Measurements from ENCODE around the gene TAF4.

Gene TAF4, protein sequence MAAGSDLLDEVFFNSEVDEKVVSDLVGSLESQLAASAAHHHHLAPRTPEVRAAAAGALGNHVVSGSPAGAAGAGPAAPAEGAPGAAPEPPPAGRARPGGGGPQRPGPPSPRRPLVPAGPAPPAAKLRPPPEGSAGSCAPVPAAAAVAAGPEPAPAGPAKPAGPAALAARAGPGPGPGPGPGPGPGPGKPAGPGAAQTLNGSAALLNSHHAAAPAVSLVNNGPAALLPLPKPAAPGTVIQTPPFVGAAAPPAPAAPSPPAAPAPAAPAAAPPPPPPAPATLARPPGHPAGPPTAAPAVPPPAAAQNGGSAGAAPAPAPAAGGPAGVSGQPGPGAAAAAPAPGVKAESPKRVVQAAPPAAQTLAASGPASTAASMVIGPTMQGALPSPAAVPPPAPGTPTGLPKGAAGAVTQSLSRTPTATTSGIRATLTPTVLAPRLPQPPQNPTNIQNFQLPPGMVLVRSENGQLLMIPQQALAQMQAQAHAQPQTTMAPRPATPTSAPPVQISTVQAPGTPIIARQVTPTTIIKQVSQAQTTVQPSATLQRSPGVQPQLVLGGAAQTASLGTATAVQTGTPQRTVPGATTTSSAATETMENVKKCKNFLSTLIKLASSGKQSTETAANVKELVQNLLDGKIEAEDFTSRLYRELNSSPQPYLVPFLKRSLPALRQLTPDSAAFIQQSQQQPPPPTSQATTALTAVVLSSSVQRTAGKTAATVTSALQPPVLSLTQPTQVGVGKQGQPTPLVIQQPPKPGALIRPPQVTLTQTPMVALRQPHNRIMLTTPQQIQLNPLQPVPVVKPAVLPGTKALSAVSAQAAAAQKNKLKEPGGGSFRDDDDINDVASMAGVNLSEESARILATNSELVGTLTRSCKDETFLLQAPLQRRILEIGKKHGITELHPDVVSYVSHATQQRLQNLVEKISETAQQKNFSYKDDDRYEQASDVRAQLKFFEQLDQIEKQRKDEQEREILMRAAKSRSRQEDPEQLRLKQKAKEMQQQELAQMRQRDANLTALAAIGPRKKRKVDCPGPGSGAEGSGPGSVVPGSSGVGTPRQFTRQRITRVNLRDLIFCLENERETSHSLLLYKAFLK

DNA sequence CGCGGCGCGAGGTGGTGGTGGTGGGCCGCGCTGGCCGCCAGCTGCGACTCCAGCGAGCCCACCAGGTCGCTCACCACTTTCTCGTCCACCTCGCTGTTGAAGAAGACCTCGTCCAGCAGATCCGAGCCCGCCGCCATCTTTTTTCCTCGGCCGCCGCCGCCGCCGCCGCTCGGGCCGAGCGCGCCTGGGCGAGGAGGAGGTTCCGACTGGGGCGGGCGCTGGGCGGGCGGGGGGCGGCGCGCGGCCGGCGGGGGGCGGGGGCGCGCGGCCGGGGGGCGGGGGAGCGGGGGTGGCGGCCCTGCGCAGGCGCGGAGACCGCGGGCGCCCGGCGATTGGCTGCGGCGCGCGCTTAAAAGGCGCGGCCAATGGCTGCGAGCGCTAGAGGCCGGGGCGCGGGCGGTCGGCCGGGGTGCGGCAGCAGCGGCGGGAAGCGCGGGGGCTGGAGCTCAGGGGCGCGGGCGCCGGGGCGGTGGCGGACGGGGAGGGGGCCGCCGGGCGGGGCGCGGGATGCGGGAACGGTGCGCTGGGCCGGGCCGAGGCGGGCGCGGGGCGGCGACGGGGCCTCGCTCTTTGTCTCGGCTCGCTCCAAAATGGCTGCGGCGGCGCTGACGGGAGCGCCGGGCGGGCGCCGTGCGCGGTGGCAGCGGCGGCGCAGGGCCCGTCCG, at the start of gene TAF4:
Gene TAF4, minus strand, starts transcription at position 208 of the 665 bp plus-strand sequence. Its CDS starts 71 bp downstream, at position 137.
- DNase-seq = peak in 41 of 42 donors; percentile 44 to 90 (median 79)
- intact Hi-C loops (cut with DNase I) = loop anchor here (2.0 to 10.0 kb wide), 3 partner anchors 57 to 319 kb away; partner anchors contain the start of genes LSM14B, PSMA7, RPS21 and SS18L1

DNA sequence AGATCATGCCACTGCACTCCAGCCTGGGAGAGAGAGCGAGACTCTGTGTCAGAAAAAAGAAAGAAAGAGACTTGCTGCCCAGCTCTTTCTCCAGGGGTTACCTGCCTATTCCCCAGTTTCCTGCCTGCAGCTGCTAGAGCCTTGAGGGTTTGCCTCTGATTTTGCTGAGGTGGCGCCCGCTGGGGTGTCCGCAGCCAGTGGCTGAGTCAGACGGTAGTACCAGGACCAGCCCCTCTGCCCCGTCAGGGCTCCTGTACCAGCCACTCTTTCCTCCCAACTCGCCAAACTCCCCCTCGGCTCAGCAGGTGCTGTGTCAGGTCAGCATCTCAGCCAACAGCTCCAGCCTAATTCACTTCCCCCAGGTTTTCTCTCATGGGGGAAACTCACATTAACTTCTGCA, 49.2 kb upstream of the TAF4 start:
- intact Hi-C loops (cut with DNase I) = no loop called here
- DNase-seq = no peak

DNA sequence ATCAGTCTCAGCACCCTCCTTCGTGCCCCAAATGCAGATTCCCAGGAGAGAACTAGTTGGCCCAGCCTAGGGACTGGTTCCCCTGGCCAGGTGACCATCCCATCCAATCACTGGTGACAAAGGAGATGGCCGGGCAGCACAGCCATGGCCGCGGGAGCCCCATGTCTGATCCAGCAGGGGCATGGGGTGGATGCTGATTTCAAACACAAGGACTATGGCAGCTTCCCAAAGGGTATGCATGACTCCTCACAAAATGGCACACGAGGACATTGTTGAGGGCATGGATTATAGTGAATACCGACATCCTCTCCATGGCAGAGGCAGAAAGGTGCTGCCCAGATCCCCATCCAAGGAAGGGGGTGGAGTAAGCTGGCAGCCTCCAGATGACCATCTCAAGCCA, 46.7 kb upstream of the TAF4 start:
- intact Hi-C loops (cut with DNase I) = no loop called here

DNA sequence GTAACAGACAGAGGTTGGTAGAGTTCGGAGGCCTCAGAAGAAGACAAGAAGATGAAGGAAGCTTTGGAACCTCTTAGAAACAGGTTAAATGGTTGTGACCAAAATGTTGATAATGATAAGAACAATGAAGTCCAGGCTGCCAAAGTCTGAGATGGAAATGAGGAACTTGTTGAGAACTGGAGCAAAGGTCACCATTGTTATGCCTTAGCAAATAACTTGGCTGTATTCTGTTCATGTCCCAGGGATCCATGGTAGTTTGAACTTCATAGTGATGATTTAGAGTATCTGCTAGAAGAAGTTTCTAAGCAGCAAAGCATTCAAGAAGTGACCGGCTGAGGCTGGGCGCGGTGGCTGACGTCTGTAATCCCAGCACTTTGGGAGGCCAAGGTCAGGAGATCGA, 45.5 kb upstream of the TAF4 start:
- DNase-seq = no peak
- intact Hi-C loops (cut with DNase I) = no loop called here

More for the DNA sequence above, 46.7 kb upstream of the TAF4 start:
- DNase-seq = no peak

DNA sequence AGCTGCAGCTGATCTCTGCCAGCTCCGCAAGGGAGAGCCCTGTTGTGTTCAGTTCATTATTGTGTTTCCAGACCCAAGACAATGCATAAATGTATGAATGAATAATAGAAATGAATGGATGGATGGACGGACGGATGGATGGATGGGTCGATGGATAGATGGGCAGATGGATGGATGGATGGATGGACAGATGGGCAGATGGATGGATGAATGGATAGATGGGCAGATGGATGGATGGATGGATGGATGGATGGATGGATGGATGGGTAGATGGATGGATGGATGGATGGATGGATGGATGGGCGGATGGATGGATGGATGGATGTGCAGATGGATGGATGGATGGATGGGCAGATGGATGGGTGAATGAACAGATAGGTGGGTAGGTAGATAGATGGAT, 39.9 kb upstream of the TAF4 start:
- DNase-seq = no peak
- intact Hi-C loops (cut with DNase I) = no loop called here

DNA sequence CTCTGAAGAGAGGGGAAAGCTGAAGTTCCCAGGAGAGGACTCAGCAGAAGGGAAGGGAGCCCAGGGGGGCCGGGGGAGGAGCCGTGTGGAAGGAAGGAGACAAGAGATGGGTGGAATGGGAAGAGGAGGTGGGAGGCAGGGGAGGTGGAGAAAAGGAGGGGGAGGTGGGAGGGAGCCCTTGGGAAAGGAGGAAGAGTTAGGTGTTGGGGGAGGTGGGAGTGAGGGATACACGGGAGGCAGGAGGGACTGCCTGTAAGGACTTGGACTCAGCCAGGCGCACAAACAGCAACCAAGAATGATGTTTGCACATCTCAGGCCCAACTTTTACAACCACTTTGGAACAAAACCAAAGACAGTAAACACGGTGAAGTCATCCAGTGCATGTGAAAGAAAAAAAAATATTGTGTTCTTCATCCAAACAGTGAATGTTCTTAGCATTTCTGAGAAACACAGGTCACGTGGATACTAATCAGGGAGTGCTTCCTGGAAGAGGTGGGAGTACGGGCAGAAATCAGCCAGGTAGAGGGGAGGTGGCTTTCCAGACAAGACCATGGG, 39.2 kb upstream of the TAF4 start:
- no peak for DNase-seq
- intact Hi-C loops (cut with DNase I) = no loop called here

DNA sequence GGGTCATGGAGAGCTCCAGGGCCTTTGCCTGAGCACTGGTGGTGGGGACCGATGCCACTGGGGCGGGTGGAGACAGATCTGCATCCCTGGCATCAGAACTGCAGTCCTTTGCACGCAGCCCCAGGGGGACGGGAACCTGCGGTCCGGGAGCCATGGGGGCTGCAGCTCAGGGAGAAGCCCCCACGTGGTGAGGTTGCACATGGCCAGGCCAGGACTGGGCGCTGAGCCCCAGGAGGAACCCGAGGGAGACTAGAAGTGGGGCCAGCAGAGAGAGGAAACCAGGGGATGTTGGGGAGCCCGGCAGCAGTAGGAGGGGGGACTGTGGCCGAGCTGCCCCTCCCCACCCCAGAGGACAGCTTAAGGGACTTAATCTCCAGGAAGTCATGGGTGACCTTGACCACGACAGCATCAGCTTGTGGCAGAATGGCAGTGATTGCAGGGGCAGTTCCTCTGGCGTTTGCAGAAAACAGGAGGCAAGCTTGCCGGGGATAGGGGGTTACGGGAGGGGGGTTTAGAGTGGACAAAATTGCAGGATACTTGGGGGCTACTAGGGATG, 38.6 kb upstream of the TAF4 start:
- intact Hi-C loops (cut with DNase I) = no loop called here
- DNase-seq = no peak

DNA sequence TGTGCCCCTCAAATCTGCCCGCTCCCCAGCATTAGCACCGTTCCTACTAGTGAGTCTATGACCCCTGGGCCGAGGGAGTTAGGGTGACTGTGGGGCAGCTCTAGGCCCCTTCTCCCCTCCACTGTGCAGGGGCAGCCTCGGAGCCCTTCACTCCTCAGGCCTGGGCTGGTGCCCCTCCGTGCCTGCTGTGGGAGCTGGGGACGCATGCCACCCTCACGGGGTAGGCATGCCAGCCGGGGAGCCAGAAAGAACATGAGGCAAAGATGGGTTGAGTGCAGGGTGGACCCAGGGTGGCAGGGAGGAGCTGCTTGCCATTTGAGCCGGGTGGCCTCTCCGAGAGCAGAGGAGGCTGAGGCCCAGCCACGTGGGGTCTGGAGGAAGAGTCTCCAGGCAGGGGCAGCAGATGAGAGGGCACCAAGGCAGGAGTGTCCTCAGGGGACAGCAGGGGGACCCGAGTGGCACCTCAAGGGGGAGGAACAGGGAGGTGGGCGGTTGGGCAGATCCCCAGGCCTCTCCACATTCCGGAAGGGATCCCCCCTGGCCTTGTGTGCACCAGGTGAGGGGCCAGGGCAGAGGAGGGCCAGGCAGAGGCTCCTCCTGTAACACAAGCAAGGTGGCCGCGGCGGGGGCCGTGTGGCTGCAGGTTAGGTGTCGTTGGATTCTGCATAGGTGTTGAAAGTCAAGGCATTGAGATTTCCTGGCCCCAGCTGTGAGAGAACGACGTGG, 38.0 kb upstream of the TAF4 start:
- DNase-seq = no peak
- intact Hi-C loops (cut with DNase I) = no loop called here

DNA sequence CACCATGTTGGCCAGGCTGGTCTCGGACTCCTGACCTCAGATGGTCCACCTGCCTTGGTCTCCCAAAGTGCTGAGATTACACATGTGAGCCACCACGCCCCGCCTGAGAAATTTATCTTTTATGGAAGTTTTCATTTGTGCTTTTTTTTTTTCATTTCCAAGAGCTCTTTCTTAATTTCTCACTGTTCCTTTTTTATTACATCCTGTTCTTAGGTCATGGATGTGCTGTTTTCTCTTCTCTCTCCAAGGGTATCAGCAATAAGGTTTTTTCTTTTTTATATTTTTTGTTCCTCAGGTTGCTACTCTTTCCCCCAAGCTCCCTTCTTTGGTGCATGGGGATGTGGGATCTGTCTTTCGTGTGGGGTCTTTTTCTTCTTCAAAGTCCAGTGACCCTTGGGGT, 35.4 kb upstream of the TAF4 start:
- no peak for DNase-seq
- intact Hi-C loops (cut with DNase I) = no loop called here

DNA sequence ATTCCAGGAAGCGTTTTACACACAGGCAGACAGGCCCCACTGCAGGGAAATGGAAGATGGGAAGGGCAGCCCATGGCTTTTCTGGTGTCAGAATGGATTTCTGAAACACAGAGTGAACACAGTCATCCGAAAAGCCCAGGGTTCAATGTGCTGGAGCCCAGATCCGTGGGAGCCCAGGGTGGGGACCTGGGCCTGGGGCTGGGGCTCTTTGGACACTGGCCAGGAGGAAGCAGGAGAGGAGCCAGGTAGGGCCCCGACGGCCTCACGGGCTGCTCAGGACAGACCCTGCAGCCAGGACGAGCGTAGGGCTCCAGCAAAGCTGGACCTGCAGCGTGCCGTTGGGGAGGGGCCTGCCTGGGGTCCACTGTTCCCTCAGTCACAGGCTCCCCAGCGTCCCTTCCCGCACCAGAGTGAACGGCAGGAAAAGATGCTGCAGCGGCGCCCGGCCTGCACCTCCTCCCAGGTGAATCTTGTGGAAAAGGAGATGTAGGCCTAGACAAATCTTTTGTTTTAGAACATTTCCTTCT, 32.3 kb upstream of the TAF4 start:
- intact Hi-C loops (cut with DNase I) = no loop called here
- no peak for DNase-seq

DNA sequence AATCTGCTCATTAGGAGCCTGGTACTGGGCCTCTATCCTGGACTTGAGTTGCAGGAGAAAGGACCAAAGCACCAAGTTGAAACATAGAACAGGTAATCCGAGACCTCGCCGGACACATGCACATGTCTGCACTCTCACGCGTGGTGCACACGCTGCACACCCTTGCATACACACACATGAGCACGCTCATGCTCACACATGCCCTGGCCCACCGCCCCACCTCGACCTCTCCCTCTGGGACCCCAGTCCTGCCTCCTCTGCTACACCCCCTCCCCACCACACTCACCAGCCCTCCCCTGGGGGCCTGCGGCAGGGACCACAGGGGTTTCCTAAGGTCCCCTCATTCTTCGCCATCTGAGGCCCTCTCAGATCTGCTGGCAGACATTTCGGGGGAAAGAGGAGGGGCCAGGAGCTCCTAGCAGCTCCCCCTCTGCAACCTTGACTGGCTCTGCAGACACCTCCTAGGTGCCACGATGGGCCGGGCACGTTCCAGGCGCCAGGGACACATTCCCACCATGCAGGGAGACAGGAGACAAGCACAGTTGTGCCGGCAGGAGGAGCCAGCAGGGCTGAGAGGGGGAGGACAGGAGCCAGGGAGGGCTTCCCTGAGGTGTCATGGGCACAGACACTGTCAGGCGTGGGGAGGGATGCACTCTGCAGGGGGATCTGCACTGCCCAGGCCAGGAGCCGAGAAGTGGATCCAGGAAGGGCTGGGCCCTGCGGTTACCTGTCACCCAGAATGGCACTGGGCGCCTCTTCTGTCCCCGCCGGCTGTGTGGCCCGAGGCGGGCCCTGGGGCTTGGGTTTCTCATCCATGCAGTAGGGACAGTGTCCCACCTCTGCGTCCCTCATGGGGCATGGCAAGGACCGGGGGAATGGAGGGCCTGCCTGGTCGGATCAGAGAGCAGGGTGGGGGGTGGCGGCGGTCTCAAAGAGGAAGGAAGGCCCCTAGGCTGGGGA, 31.0 kb upstream of the TAF4 start:
- intact Hi-C loops (cut with DNase I) = no loop called here

DNA sequence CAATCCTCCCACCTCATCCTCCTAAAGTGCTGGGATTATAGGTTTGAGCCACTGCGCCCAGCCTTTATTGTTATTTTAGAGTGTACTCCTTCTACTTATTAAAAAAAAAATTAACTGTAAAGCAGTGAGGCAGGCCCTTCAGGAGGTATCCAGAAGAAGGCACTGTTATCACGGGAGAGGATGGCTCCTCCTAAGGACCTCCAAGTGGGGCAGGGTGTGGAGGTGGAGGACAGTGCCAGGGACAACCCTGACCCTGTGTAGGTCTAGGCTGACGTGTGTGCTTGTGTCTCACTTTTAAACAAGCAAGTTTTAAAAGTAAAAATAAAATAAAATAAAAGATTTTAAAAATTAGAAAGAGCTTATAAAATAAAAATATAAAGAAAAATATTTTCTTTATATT, 23.7 kb upstream of the TAF4 start:
- peak in 1 of 42 donors; percentile 7 for DNase-seq
- intact Hi-C loops (cut with DNase I) = no loop called here

More for the DNA sequence above, 31.0 kb upstream of the TAF4 start:
- no peak for DNase-seq

DNA sequence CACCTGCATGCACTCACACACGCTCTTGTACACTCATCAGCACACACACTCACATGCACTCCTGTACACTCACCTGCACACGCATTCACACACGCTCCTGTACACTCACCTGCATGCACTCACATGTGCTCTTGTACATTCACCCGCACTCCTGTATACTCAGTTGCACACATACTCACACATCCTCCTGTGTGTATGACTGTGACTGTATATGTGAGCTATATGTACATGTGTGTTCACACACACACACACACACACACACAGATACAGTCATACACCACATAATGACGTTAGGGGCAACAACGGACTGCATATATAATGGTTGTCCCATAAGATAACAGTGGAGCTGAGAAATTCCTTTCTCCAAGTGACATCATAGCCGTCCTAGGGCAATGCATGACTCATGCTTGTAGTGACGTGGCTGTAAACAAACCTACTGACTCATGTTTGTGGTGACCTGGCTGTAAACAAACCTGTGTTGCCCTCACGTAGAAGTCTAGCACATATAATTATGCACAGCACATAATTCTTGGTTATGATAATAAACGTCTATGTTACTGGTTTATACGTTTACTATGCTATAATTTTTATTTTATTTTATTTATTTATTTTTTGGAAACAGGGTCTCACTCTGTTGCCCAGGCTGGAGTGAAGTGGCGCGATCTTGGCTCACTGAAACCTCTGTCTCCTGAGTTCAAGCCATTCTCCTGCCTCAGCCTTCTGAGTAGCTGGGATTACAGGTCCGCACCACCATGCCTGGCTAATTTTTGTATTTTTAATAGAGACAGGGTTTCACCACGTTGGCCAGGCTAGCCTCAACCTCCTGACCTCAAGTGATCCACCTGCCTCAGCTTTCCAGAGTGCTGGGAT, 22.8 kb upstream of the TAF4 start:
- intact Hi-C loops (cut with DNase I) = no loop called here
- DNase-seq = peak in 1 of 42 donors; percentile 8

DNA sequence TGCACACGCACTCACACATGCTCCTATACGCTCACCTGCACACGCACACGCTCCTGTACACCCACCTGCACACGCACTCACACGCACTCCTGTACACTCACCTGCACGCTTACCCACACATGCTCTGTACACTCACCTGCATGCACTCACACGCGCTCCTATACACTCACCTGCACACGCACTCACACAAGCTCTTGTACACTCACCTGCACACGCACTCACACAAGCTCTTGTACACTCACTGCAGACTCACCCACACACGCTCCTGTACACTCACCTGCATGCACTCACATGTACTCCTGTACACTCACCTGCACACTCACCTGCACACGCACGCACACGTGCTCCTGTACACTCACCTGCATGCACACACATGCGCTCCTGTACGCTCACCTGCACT, 22.0 kb upstream of the TAF4 start:
- DNase-seq = no peak
- intact Hi-C loops (cut with DNase I) = no loop called here

DNA sequence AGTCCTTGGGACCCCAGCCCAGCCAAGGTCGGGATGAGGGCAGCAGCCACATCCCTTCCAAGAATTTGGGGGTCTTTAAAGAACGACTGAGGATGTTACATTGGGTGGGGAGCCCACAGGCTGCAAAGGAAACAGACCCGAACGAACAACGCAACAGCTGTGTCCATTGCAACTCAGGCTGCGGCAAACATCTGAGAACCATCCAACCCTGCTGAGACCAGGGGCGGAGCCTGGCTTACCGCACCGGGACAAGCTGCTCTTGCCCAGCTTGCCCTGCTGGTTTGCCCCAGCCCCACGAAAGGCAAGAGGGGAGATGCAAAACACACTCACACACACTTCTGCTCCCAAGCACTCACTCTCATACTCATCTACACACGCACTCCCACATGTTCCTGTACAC, 21.5 kb upstream of the TAF4 start:
- intact Hi-C loops (cut with DNase I) = no loop called here
- no peak for DNase-seq

DNA sequence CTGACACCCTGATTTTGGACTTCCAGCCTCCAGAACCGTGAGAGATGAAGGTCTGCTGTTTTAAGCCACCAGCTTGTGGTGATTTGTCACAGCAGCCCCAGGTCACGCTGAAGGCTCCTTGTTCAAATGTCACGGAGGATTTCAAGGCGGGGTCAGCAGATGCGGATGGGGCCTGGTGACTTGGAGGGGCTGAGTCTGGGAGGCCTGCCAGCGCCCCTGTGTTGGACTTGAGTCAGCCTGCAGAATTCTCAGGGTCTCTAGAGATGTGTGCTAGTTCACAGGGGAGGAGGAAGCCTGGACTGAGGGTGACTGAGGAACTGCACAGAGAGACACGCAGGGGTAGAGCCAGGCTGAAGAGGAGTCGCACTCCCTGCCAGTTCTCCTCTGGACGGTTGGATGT, 19.5 kb upstream of the TAF4 start:
- no peak for DNase-seq
- intact Hi-C loops (cut with DNase I) = no loop called here

All from head of caudate nucleus (tissue), 42 donors.